MM.1S (cell line): ENCODE results near the gene ARHGEF11.

Experiments used
- DNase-seq: peaks from one replicate; pipeline ENCODE4 v3.0.0-alpha.2; 2015
- H2AFZ ChIP-seq: fragments of 300-600 bp; sonication (generic); 2 replicates; pipeline ENCODE4 v1.6.0; 2016; ENCODE audit warnings: antibody characterized with exemption, low read length
- H3F3A ChIP-seq: fragments of 300-600 bp; sonication (generic); 2 replicates; pipeline ENCODE4 v1.6.1; 2016; ENCODE audit warnings: mild to moderate bottlenecking, antibody characterized with exemption, low read length, moderate library complexity, mixed read lengths; ENCODE audit not compliant: insufficient read depth
- H3K27ac ChIP-seq: fragments of 300-600 bp; sonication (generic); 2 replicates; pipeline ENCODE4 v1.5.1; 2016; ENCODE audit warnings: mild to moderate bottlenecking, low read length
- H3K27me3 ChIP-seq: fragments of 300-600 bp; sonication (generic); replicated peaks from 2 replicates; pipeline ENCODE4 v1.6.0; 2016; ENCODE audit warnings: low read length; ENCODE audit not compliant: insufficient read depth
- H3K36me3 ChIP-seq: fragments of 300-600 bp; sonication (generic); replicated peaks from 2 replicates; pipeline ENCODE4 v1.6.1; 2016; ENCODE audit warnings: mild to moderate bottlenecking, low read length, mixed read lengths; ENCODE audit not compliant: insufficient read depth
- H3K4me1 ChIP-seq: fragments of 300-600 bp; sonication (generic); 2 replicates; pipeline ENCODE4 v1.6.1; 2016; ENCODE audit warnings: low read length, mixed read lengths
- H3K4me2 ChIP-seq: fragments of 300-600 bp; sonication (generic); 2 replicates; pipeline ENCODE4 v1.6.0; 2016; ENCODE audit warnings: low read depth, low read length
- H3K4me3 ChIP-seq: fragments of 300-600 bp; sonication (generic); 2 replicates; pipeline ENCODE4 v1.5.1; 2016; ENCODE audit warnings: low read length, mixed read lengths
- H3K79me2 ChIP-seq: fragments of 300-600 bp; sonication (generic); 2 replicates; pipeline ENCODE4 v1.6.1; 2016; ENCODE audit warnings: mixed run types, low read length, mixed read lengths
- H3K9ac ChIP-seq: fragments of 300-600 bp; sonication (generic); 2 replicates; pipeline ENCODE4 v1.6.1; 2016; ENCODE audit warnings: low read length, mixed read lengths
- H3K9me2 ChIP-seq: fragments of 300-600 bp; sonication (generic); replicated peaks from 2 replicates; pipeline ENCODE4 v1.6.1; 2016; ENCODE audit warnings: mild to moderate bottlenecking, low read length, mixed read lengths; ENCODE audit not compliant: insufficient read depth
- H3K9me3 ChIP-seq: fragments of 300-600 bp; sonication (generic); replicated peaks from 2 replicates; pipeline ENCODE4 v1.6.1; 2016; ENCODE audit warnings: mild to moderate bottlenecking, low read length, mixed read lengths; ENCODE audit not compliant: insufficient read depth
- H4K20me1 ChIP-seq: fragments of 300-600 bp; sonication (generic); 2 replicates; pipeline ENCODE4 v1.6.1; 2016; ENCODE audit warnings: mild to moderate bottlenecking, low read length, moderate library complexity, mixed read lengths; ENCODE audit not compliant: insufficient read depth
- CTCF ChIP-seq: fragments of 300-600 bp; sonication (generic); IDR thresholded peaks from 2 replicates; pipeline ENCODE4 v1.5.1; 2016; ENCODE audit warnings: antibody characterized with exemption, low read length, mixed read lengths
- EZH2 ChIP-seq: fragments of 300-600 bp; sonication (generic); optimal IDR thresholded peaks from 2 replicates; pipeline ENCODE3; 2017; ENCODE audit warnings: low read depth, mild to moderate bottlenecking, antibody characterized with exemption, low read length, mixed read lengths
- EZH2phosphoT487 ChIP-seq: fragments of 300-600 bp; sonication (generic); IDR thresholded peaks from 2 replicates; pipeline ENCODE4 v1.6.1; 2018; ENCODE audit warnings: antibody characterized with exemption, low read length

Gene ARHGEF11

GRCh38 chr1:157050836-157051235 lies 5.3 kb upstream of the ARHGEF11 start:
- no peaks in the 10 kb centered on the region for H3K9me3 ChIP-seq

GRCh38 chr1:157047062-157047410 lies 1.5 kb upstream of the ARHGEF11 start:
- no peak overlapping the region for H2AFZ ChIP-seq
- peaks cover 14% of the 10 kb centered on the region for H3F3A ChIP-seq
- H3K9ac ChIP-seq: no peak overlapping the region
- no peaks in the 10 kb centered on the region for H3K27me3 ChIP-seq
- H3K27ac ChIP-seq: no peak overlapping the region
- H3K4me1 ChIP-seq: peaks cover 21% of the 10 kb centered on the region
- TF ChIP-seq EZH2phosphoT487 (no peak), CTCF (no peak), EZH2 (no peak)
- H3K79me2 ChIP-seq: peaks cover 24% of the 10 kb centered on the region
- H3K36me3 ChIP-seq: no peaks in the 10 kb centered on the region
- H4K20me1 ChIP-seq: no peaks in the 10 kb centered on the region
- H3K9me2 ChIP-seq: no peaks in the 10 kb centered on the region
- no peaks in the 10 kb centered on the region for H3K9me3 ChIP-seq
- H3K4me3 ChIP-seq: no peak overlapping the region
- H3K4me2 ChIP-seq: no peak overlapping the region
- peak; percentile 31 for DNase-seq

More at GRCh38 chr1:157050836-157051235, 5.3 kb upstream of the ARHGEF11 start:
- H3K79me2 ChIP-seq: no peaks in the 10 kb centered on the region
- H3K4me2 ChIP-seq: no peak overlapping the region
- H3F3A ChIP-seq: peaks cover 6% of the 10 kb centered on the region; the same call in 1 of the 2 replicates
- peaks cover 3% of the 10 kb centered on the region; the same call in 1 of the 2 replicates for H3K4me1 ChIP-seq
- H3K27me3 ChIP-seq: no peaks in the 10 kb centered on the region
- H2AFZ ChIP-seq: no peak overlapping the region
- H3K9me2 ChIP-seq: no peaks in the 10 kb centered on the region
- H3K36me3 ChIP-seq: no peaks in the 10 kb centered on the region
- no peak overlapping the region for H3K4me3 ChIP-seq
- TF ChIP-seq EZH2 (no peak), EZH2phosphoT487 (no peak), CTCF (no peak)
- no peak for DNase-seq
- H3K27ac ChIP-seq: no peak overlapping the region
- no peak overlapping the region for H3K9ac ChIP-seq
- H4K20me1 ChIP-seq: no peaks in the 10 kb centered on the region

GRCh38 chr1:157044326-157044725 lies 1.2 kb downstream of the ARHGEF11 start:
- H3F3A ChIP-seq: peaks cover 14% of the 10 kb centered on the region
- H3K9me2 ChIP-seq: no peaks in the 10 kb centered on the region
- H3K4me1 ChIP-seq: peaks cover 30% of the 10 kb centered on the region
- TF ChIP-seq EZH2 (no peak), EZH2phosphoT487 (no peak), CTCF (no peak)
- no peaks in the 10 kb centered on the region for H4K20me1 ChIP-seq
- H3K79me2 ChIP-seq: peaks cover 24% of the 10 kb centered on the region
- H3K9ac ChIP-seq: peak overlapping the region; percentile 71; the same call in 1 of the 2 replicates
- no peak overlapping the region for H3K27ac ChIP-seq
- H3K4me2 ChIP-seq: peak overlapping the region; percentile 86
- H2AFZ ChIP-seq: no peak overlapping the region
- DNase-seq: no peak
- no peaks in the 10 kb centered on the region for H3K36me3 ChIP-seq
- H3K4me3 ChIP-seq: peak overlapping the region; percentile 82; the same call in 1 of the 2 replicates
- H3K9me3 ChIP-seq: no peaks in the 10 kb centered on the region
- no peaks in the 10 kb centered on the region for H3K27me3 ChIP-seq
